ENCODE measurements around the gene HDAC5.

Gene HDAC5

DNA sequence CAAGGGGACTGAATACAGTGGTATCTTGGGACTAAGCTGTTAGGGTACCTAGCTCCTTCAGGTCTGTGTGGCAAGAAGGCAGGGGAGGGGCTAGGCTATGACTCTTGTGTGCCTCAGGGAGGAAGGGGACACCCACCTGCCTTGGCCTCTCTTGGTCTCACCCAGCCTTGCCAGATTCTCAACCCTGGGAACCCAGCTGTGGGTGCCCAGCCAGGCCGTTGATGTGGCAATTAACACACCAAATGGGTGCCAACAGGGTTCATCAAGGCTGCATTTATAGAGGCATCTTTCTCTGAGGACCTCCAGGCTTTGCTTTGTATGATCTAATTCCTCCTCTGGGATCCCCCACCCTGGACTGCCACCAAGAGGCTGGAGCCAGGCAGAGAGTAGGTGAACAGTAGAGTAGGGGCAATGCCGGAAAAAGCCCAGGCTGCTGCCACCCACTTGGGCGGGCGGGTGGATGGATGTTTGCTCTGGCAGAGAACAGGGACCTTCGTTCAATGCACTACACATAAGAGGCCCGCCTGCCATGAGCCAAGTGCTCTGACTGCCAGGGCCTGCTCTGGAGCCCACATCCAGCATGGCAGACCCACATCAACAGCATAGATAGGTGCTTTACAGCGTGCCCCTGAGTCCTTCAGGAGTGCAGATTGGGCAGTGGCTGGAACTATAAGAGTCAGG is 43.9 kb upstream of the HDAC5 start:
- no peak overlapping the region for H3K27ac ChIP-seq (ENCODE audit: poor library complexity, severe bottlenecking)
- H3K36me3 ChIP-seq (ENCODE audit: low read depth), result peaks cover 7% of the 10 kb centered on the region
- no peaks in the 10 kb centered on the region for H3K9me3 ChIP-seq (ENCODE audit: severe bottlenecking)
- TF ChIP-seq, protein P1, sequence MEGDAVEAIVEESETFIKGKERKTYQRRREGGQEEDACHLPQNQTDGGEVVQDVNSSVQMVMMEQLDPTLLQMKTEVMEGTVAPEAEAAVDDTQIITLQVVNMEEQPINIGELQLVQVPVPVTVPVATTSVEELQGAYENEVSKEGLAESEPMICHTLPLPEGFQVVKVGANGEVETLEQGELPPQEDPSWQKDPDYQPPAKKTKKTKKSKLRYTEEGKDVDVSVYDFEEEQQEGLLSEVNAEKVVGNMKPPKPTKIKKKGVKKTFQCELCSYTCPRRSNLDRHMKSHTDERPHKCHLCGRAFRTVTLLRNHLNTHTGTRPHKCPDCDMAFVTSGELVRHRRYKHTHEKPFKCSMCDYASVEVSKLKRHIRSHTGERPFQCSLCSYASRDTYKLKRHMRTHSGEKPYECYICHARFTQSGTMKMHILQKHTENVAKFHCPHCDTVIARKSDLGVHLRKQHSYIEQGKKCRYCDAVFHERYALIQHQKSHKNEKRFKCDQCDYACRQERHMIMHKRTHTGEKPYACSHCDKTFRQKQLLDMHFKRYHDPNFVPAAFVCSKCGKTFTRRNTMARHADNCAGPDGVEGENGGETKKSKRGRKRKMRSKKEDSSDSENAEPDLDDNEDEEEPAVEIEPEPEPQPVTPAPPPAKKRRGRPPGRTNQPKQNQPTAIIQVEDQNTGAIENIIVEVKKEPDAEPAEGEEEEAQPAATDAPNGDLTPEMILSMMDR (IDR thresholded peaks at IDR 0.05; ENCODE audit: poor library complexity, severe bottlenecking), result no peak
- no peaks in the 10 kb centered on the region for H3K4me1 ChIP-seq (ENCODE audit: insufficient read depth, poor library complexity, severe bottlenecking)
- no peak for ATAC-seq (ENCODE audit: low read depth)
- no peak overlapping the region for H3K4me3 ChIP-seq (ENCODE audit: severe bottlenecking)
- H3K27me3 ChIP-seq (ENCODE audit: insufficient read depth, poor library complexity, severe bottlenecking), result no peaks in the 10 kb centered on the region
- DNase-seq (ENCODE audit: low spot score), result no peak

DNA sequence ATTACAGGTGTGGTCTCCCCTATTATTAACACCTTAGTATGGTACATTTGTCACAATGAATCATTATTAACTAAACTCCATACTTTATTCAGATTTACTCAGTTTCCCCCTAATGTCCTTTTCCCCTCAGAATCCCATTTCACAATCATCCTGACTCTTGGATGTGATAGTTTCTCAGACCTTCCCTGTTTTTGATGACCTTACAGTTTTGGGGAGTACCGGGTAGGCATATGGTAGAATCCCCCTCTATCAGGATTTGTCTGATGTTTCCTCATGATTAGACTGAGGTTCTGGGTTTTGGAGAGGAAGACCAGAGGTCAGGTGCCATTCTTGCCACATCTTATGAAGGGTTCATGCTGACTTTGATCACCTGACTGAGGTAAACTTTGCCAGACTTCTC is 41.0 kb upstream of the HDAC5 start:
- H3K4me3 ChIP-seq (ENCODE audit: severe bottlenecking), result no peak overlapping the region
- no peak for DNase-seq (ENCODE audit: low spot score)
- H3K9me3 ChIP-seq (ENCODE audit: severe bottlenecking), result no peaks in the 10 kb centered on the region
- H3K4me1 ChIP-seq (ENCODE audit: insufficient read depth, poor library complexity, severe bottlenecking), result no peaks in the 10 kb centered on the region
- H3K27ac ChIP-seq (ENCODE audit: poor library complexity, severe bottlenecking), result no peak overlapping the region
- ATAC-seq (ENCODE audit: low read depth), result no peak
- TF ChIP-seq, protein P1 (IDR thresholded peaks at IDR 0.05; ENCODE audit: poor library complexity, severe bottlenecking), result no peak
- peaks cover 35% of the 10 kb centered on the region for H3K36me3 ChIP-seq (ENCODE audit: low read depth)
- no peaks in the 10 kb centered on the region for H3K27me3 ChIP-seq (ENCODE audit: insufficient read depth, poor library complexity, severe bottlenecking)

DNA sequence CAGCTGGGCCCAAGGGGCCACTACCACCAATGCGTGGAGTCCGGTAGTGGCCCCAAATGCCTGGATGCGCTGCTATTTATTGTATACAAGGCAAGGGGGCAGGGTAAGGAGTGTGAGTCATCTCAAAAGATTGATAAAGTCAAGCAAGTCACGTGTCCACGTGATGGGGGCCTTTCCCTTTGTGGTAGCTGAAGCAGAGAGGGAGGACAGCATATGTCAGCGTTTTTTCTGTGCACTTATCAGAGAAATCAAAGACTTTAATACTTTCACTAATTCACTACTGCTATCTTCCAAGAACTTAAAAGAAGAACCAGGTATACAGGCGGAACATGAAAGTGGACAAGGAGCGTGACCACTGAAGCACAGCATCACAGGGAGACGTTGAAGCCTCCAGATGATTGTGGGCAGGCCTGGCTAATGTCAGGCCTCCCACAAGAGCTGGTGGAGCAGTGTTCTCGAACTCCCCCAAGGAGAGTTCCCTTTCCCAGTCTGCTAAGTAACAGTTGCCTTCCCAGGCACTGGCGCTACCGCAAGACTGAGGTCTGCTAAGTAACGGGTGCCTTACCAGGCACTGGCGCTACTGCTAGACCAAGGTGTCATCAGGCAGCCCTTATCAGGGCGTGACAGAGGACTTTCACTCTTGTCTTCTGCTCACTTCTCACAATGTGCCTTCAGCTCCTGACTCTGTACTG is 36.2 kb upstream of the HDAC5 start:
- H3K27ac ChIP-seq (ENCODE audit: poor library complexity, severe bottlenecking), result no peak overlapping the region

DNA sequence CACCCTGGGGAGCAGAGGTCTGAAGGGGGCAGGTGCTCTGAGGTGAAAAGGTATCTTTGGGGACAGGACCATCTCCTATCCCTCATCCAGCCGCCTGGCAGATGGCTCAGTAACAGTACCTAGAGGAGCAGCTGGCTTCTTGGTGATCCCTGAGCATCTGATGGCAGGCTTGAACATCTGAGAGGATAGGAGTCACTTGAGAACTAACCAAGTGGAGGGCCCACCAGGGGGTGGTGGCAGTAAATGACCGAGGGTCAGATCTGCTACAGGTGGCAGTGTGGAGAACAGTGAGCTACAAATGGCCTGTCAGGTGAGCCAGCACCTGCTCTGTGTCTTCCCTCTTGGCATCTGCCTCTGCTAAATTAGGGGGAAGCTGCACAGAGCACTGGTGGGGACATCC is 32.0 kb upstream of the HDAC5 start:
- no peak overlapping the region for H3K27ac ChIP-seq (ENCODE audit: poor library complexity, severe bottlenecking)
- no peak overlapping the region for H3K4me3 ChIP-seq (ENCODE audit: severe bottlenecking)
- no peak for DNase-seq (ENCODE audit: low spot score)
- no peaks in the 10 kb centered on the region for H3K27me3 ChIP-seq (ENCODE audit: insufficient read depth, poor library complexity, severe bottlenecking)
- H3K9me3 ChIP-seq (ENCODE audit: severe bottlenecking), result no peaks in the 10 kb centered on the region
- H3K4me1 ChIP-seq (ENCODE audit: insufficient read depth, poor library complexity, severe bottlenecking), result peaks cover 8% of the 10 kb centered on the region
- ATAC-seq (ENCODE audit: low read depth), result no peak
- TF ChIP-seq, protein P1 (IDR thresholded peaks at IDR 0.05; ENCODE audit: poor library complexity, severe bottlenecking), result no peak
- peaks cover 99% of the 10 kb centered on the region for H3K36me3 ChIP-seq (ENCODE audit: low read depth)

More for the DNA sequence above, 36.2 kb upstream of the HDAC5 start:
- no peak for DNase-seq (ENCODE audit: low spot score)
- Histone ChIP-seq H3K27me3 (ENCODE audit: insufficient read depth, poor library complexity, severe bottlenecking) (no peaks in the 10 kb centered on the region), H3K9me3 (ENCODE audit: severe bottlenecking) (no peaks in the 10 kb centered on the region), H3K4me3 (ENCODE audit: severe bottlenecking) (no peak overlapping the region), H3K4me1 (ENCODE audit: insufficient read depth, poor library complexity, severe bottlenecking) (no peaks in the 10 kb centered on the region), H3K36me3 (ENCODE audit: low read depth) (peaks cover 83% of the 10 kb centered on the region)
- TF ChIP-seq, protein P1 (IDR thresholded peaks at IDR 0.05; ENCODE audit: poor library complexity, severe bottlenecking), result no peak
- ATAC-seq (ENCODE audit: low read depth), result no peak

DNA sequence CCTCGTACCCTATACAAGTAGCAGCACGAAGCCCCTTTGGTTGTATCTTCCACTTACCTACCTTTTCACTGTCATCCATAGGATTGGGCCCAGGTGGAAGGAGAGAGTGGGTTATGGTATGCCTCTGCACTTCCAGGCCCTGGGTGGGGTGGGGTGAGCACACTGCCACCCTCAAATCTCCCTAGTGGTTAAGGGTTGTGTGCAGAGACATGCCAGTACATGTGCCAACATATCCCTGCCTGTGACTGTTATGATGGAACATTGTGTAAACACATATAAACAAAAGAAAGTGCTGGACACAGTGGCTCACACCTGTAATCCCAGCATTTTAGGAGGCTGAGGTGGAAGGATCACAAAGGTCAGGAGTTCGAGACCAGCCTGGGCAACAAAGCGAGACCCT is 29.4 kb upstream of the HDAC5 start:
- Histone ChIP-seq H3K9me3 (ENCODE audit: severe bottlenecking) (no peaks in the 10 kb centered on the region), H3K36me3 (ENCODE audit: low read depth) (peaks cover 92% of the 10 kb centered on the region), H3K27ac (ENCODE audit: poor library complexity, severe bottlenecking) (peak overlapping the region; percentile 15), H3K27me3 (ENCODE audit: insufficient read depth, poor library complexity, severe bottlenecking) (no peaks in the 10 kb centered on the region), H3K4me1 (ENCODE audit: insufficient read depth, poor library complexity, severe bottlenecking) (peaks cover 8% of the 10 kb centered on the region), H3K4me3 (ENCODE audit: severe bottlenecking) (no peak overlapping the region)
- ATAC-seq (ENCODE audit: low read depth) (peak; percentile 72), DNase-seq (ENCODE audit: low spot score) (no peak)
- TF ChIP-seq, protein P1 (IDR thresholded peaks at IDR 0.05; ENCODE audit: poor library complexity, severe bottlenecking), result no peak

All from RWPE2 (cell line).